ENCODE data around the gene STKLD1.

STKLD1 gene

GRCh38 chr9:133417541-133418461, 41.6 kb downstream of the STKLD1 start, which contains the start of gene REXO4:
TSS of gene REXO4 (minus strand) at chr9:133418010. CDS start at chr9:133417844, 166 bp downstream.
- peak; percentile 87 for DNase-seq (ENCODE audit: low read depth)

- no peak for DNase-seq (ENCODE audit: low read depth)
Measured at GRCh38 chr9:133419005-133419404, 42.8 kb downstream of the STKLD1 start.

- DNase-seq (ENCODE audit: low read depth): no peak
Measured at GRCh38 chr9:133420392-133420827, 44.2 kb downstream of the STKLD1 start.

GRCh38 chr9:133421615-133422542, 45.7 kb downstream of the STKLD1 start, which contains the start of gene ADAMTS13:
TSS of gene ADAMTS13 (plus strand) at chr9:133422367. CDS start at chr9:133422444, 77 bp downstream.
- DNase-seq (ENCODE audit: low read depth): no peak

- DNase-seq (ENCODE audit: low read depth): peak; percentile 13
Measured at GRCh38 chr9:133423216-133423615, 47.0 kb downstream of the STKLD1 start.

- no peak for DNase-seq (ENCODE audit: low read depth)
Measured at GRCh38 chr9:133424187-133424586, 48.0 kb downstream of the STKLD1 start.

GRCh38 chr9:133425049-133425632, 49.0 kb downstream of the STKLD1 start:
- DNase-seq (ENCODE audit: low read depth): no peak

GRCh38 chr9:133426011-133426410, 49.8 kb downstream of the STKLD1 start:
- DNase-seq (ENCODE audit: low read depth): no peak

- no peak for DNase-seq (ENCODE audit: low read depth)
Measured at GRCh38 chr9:133427658-133428348, 51.6 kb downstream of the STKLD1 start.

- DNase-seq (ENCODE audit: low read depth): no peak
Measured at GRCh38 chr9:133428617-133429101, 52.5 kb downstream of the STKLD1 start.

- DNase-seq (ENCODE audit: low read depth): no peak
Measured at GRCh38 chr9:133429214-133429613, 53.0 kb downstream of the STKLD1 start.

- no peak for DNase-seq (ENCODE audit: low read depth)
Measured at GRCh38 chr9:133429641-133430161, 53.5 kb downstream of the STKLD1 start.

- no peak for DNase-seq (ENCODE audit: low read depth)
Measured at GRCh38 chr9:133430244-133430643, 54.1 kb downstream of the STKLD1 start.

GRCh38 chr9:133433351-133433843, 57.2 kb downstream of the STKLD1 start:
- DNase-seq (ENCODE audit: low read depth): no peak

GRCh38 chr9:133436681-133437080, 60.5 kb downstream of the STKLD1 start:
- no peak for DNase-seq (ENCODE audit: low read depth)

GRCh38 chr9:133437753-133438531, 61.8 kb downstream of the STKLD1 start:
- DNase-seq (ENCODE audit: low read depth): no peak

- DNase-seq (ENCODE audit: low read depth): no peak
Measured at GRCh38 chr9:133439337-133439736, 63.2 kb downstream of the STKLD1 start.

GRCh38 chr9:133440874-133441273, 64.7 kb downstream of the STKLD1 start:
- no peak for DNase-seq (ENCODE audit: low read depth)

GRCh38 chr9:133441571-133441970, 65.4 kb downstream of the STKLD1 start:
- DNase-seq (ENCODE audit: low read depth): no peak

GRCh38 chr9:133443248-133443647, 67.1 kb downstream of the STKLD1 start:
- DNase-seq (ENCODE audit: low read depth): no peak

Measured in fibroblast of gingiva (primary cell).